Bronchial epithelial cell (primary cell): ENCODE results near the gene PRDM11. TPM values are rescaled to one million over a fixed set of nuclear protein-coding genes. Genes with fewer than 3 reads are reported as not detected.

ENCODE experiments used
- DNase-seq: peaks from one replicate; pipeline ENCODE4 v3.0.0-alpha.2; 2010; ENCODE audit warnings: low read depth
- FAIRE-seq: peaks from 2 replicates; lab custom pipeline; 2011; peaks lifted over from hg19 to GRCh38; lab: Jason Lieb, UNC
- H3K27me3 ChIP-seq: 2 replicates; pipeline ENCODE4 v1.5.1; 2011; ENCODE audit warnings: low read length; ENCODE audit not compliant: control insufficient read depth, insufficient read depth
- H3K36me3 ChIP-seq: 2 replicates; pipeline ENCODE4 v1.5.1; 2011; ENCODE audit warnings: low read length; ENCODE audit not compliant: control insufficient read depth, insufficient read depth
- H3K4me3 ChIP-seq: 2 replicates; pipeline ENCODE4 v1.5.1; 2011; ENCODE audit warnings: mild to moderate bottlenecking, low read depth, low read length, control low read depth
- CTCF ChIP-seq: IDR thresholded peaks from 2 replicates; pipeline ENCODE4 v1.5.1; 2011; ENCODE audit warnings: mild to moderate bottlenecking, moderate library complexity, low read length, control low read depth, inconsistent platforms; ENCODE audit not compliant: insufficient read depth, severe bottlenecking
- total RNA-seq: library from RNA; depleted of rRNA; stranded (reverse); fragments of >200 nt; gene quantifications from 2 replicates; pipeline ENCODE4 v1.2.1, GENCODE V29; 2014

The PRDM11 gene
- total RNA-seq, 1 donor from 2014 or later = 4.7 TPM

GRCh38 chr11:45178223-45178622, 31.8 kb downstream of the PRDM11 start:
- no peak for TF ChIP-seq CTCF
- FAIRE-seq (no peak), DNase-seq (no peak)
- Histone ChIP-seq H3K4me3 (no peak overlapping the region), H3K27me3 (no peaks in the 10 kb centered on the region), H3K36me3 (peaks cover 3% of the 10 kb centered on the region)

- no peaks in the 10 kb centered on the region for H3K27me3 ChIP-seq
- no peak for FAIRE-seq
- no peak for TF ChIP-seq CTCF
- DNase-seq = peak; percentile 95
- H3K4me3 ChIP-seq = no peak overlapping the region
- peaks cover 4% of the 10 kb centered on the region for H3K36me3 ChIP-seq
Measured at GRCh38 chr11:45178890-45179671, 32.6 kb downstream of the PRDM11 start.

GRCh38 chr11:45179686-45180178, 33.3 kb downstream of the PRDM11 start:
- FAIRE-seq (peak; percentile 95), DNase-seq (no peak)
- Histone ChIP-seq H3K4me3 (peak overlapping the region; percentile 51), H3K27me3 (no peaks in the 10 kb centered on the region), H3K36me3 (peaks cover 4% of the 10 kb centered on the region)
- TF ChIP-seq CTCF = no peak

- no peak for FAIRE-seq
- peak; percentile 72 for TF ChIP-seq CTCF
- DNase-seq = peak; percentile 25
- Histone ChIP-seq H3K27me3 (no peaks in the 10 kb centered on the region), H3K36me3 (peaks cover 4% of the 10 kb centered on the region), H3K4me3 (peak overlapping the region; percentile 51)
Measured at GRCh38 chr11:45180179-45180847, 33.9 kb downstream of the PRDM11 start.

- Histone ChIP-seq H3K27me3 (no peaks in the 10 kb centered on the region), H3K36me3 (peaks cover 6% of the 10 kb centered on the region), H3K4me3 (peak overlapping the region; percentile 51)
- peak; percentile 44 for DNase-seq
- no peak for FAIRE-seq
- TF ChIP-seq CTCF = no peak
Measured at GRCh38 chr11:45180848-45181192, 34.4 kb downstream of the PRDM11 start.
